Measurements from ENCODE around the gene CCN2. TPM values are rescaled to one million over a fixed set of nuclear protein-coding genes. Genes with fewer than 3 reads are reported as not detected.

CCN2 gene
- total RNA-seq, 1 donor from 2014 or later, result 1,253 TPM

- Histone ChIP-seq H3K4me1 (ENCODE audit: insufficient read depth, low read length) (peaks cover 2% of the 10 kb centered on the region), H3K27me3 (ENCODE audit: insufficient read depth, low read length) (no peaks in the 10 kb centered on the region), H3K9ac (ENCODE audit: low read length) (no peak overlapping the region), H3K36me3 (ENCODE audit: insufficient read depth, low read length) (no peaks in the 10 kb centered on the region), H3K4me3 (ENCODE audit: insufficient read depth, low read depth, low read length) (no peak overlapping the region), H3K27ac (ENCODE audit: low read depth, low read length) (no peak overlapping the region), H3K79me2 (ENCODE audit: insufficient read depth, low read length) (no peaks in the 10 kb centered on the region), H3K4me2 (ENCODE audit: low read length) (no peak overlapping the region), H4K20me1 (ENCODE audit: insufficient read depth, low read length) (no peaks in the 10 kb centered on the region), H2AFZ (ENCODE audit: low read depth, low read length) (no peak overlapping the region), H3K9me3 (ENCODE audit: insufficient read depth, low read depth, low read length) (no peaks in the 10 kb centered on the region)
- peak; percentile 29 for DNase-seq (ENCODE audit: low read depth)
- Mint-ChIP-seq H3K9me3 (ENCODE audit: unreplicated experiment) (no peaks in the 10 kb centered on the region), H3K27me3 (ENCODE audit: low read depth, unreplicated experiment) (no peaks in the 10 kb centered on the region), H3K36me3 (ENCODE audit: low read depth, unreplicated experiment) (no peaks in the 10 kb centered on the region), H3K27ac (ENCODE audit: unreplicated experiment) (no peak overlapping the region), H3K4me3 (ENCODE audit: unreplicated experiment) (no peak overlapping the region), H3K4me1 (ENCODE audit: low read depth, unreplicated experiment) (no peaks in the 10 kb centered on the region)
- no peak for FAIRE-seq
- no peak for TF ChIP-seq EZH2 (IDR thresholded peaks at IDR 0.05; ENCODE audit: insufficient read depth, low read length)
- TF ChIP-seq, protein P1, sequence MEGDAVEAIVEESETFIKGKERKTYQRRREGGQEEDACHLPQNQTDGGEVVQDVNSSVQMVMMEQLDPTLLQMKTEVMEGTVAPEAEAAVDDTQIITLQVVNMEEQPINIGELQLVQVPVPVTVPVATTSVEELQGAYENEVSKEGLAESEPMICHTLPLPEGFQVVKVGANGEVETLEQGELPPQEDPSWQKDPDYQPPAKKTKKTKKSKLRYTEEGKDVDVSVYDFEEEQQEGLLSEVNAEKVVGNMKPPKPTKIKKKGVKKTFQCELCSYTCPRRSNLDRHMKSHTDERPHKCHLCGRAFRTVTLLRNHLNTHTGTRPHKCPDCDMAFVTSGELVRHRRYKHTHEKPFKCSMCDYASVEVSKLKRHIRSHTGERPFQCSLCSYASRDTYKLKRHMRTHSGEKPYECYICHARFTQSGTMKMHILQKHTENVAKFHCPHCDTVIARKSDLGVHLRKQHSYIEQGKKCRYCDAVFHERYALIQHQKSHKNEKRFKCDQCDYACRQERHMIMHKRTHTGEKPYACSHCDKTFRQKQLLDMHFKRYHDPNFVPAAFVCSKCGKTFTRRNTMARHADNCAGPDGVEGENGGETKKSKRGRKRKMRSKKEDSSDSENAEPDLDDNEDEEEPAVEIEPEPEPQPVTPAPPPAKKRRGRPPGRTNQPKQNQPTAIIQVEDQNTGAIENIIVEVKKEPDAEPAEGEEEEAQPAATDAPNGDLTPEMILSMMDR (IDR thresholded peaks at IDR 0.05; ENCODE audit: insufficient read depth, low read depth, low read length), result no peak
Measured at GRCh38 chr6:131931063-131931750, 20.0 kb downstream of the CCN2 start.

DNA sequence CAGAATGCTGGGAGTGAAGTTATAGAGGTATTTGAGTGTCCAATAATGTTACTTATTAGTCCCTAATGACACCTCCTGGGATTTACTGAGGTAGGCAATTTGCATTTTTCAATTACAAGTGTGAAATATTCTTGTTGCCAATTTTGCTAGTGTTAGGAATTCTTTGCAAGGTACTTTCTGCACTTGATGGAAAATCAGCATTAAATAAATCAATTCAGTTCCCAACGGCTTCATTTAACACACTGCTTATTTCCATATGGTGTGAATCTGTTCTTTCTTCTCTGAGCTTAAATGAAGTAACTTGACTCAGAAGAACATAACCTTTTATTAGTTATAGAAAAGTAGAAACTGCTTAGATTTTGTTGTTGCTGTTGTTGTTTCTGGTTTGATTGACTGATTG, 21.2 kb downstream of the CCN2 start:
- DNase-seq (ENCODE audit: low read depth), result no peak
- Histone ChIP-seq H3K27ac (ENCODE audit: low read depth, low read length) (no peak overlapping the region), H3K4me2 (ENCODE audit: low read length) (no peak overlapping the region), H3K9me3 (ENCODE audit: insufficient read depth, low read depth, low read length) (no peaks in the 10 kb centered on the region), H2AFZ (ENCODE audit: low read depth, low read length) (no peak overlapping the region), H3K27me3 (ENCODE audit: insufficient read depth, low read length) (no peaks in the 10 kb centered on the region), H3K9ac (ENCODE audit: low read length) (no peak overlapping the region), H3K36me3 (ENCODE audit: insufficient read depth, low read length) (no peaks in the 10 kb centered on the region), H4K20me1 (ENCODE audit: insufficient read depth, low read length) (no peaks in the 10 kb centered on the region), H3K4me3 (ENCODE audit: insufficient read depth, low read depth, low read length) (no peak overlapping the region), H3K4me1 (ENCODE audit: insufficient read depth, low read length) (peaks cover 5% of the 10 kb centered on the region), H3K79me2 (ENCODE audit: insufficient read depth, low read length) (no peaks in the 10 kb centered on the region)
- Mint-ChIP-seq H3K36me3 (ENCODE audit: low read depth, unreplicated experiment) (no peaks in the 10 kb centered on the region), H3K27ac (ENCODE audit: unreplicated experiment) (no peak overlapping the region), H3K4me3 (ENCODE audit: unreplicated experiment) (no peak overlapping the region), H3K27me3 (ENCODE audit: low read depth, unreplicated experiment) (no peaks in the 10 kb centered on the region), H3K9me3 (ENCODE audit: unreplicated experiment) (no peaks in the 10 kb centered on the region), H3K4me1 (ENCODE audit: low read depth, unreplicated experiment) (no peaks in the 10 kb centered on the region)
- TF ChIP-seq, protein P1 (IDR thresholded peaks at IDR 0.05; ENCODE audit: insufficient read depth, low read depth, low read length), result no peak
- no peak for FAIRE-seq

DNA sequence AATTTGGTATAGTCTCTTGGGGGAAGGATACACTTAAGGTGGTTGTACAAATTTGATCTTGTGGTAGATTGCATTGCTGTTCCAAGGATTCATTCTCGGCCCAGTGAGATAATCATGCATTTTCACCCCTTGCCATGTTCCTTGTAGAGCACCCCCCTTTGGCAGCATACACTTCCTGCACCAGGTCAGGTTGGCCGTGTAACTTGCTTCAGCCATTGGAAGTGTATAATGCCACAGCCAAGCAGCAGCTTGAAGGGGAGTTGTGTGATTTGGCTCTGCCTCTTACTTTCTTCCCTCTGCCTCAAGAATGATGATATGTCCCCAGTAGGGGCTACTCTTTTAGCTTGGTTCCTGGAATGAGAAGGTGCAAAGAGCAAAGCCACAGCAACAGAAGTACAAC, 21.9 kb downstream of the CCN2 start:
- H3K27me3 ChIP-seq (ENCODE audit: insufficient read depth, low read length), result no peaks in the 10 kb centered on the region
- no peak overlapping the region for H3K4me3 ChIP-seq (ENCODE audit: insufficient read depth, low read depth, low read length)
- no peaks in the 10 kb centered on the region for H3K9me3 ChIP-seq (ENCODE audit: insufficient read depth, low read depth, low read length)
- DNase-seq (ENCODE audit: low read depth) (no peak), FAIRE-seq (no peak)
- H3K4me2 ChIP-seq (ENCODE audit: low read length), result no peak overlapping the region
- H3K36me3 ChIP-seq (ENCODE audit: insufficient read depth, low read length), result no peaks in the 10 kb centered on the region
- H3K27me3 Mint-ChIP-seq (ENCODE audit: low read depth, unreplicated experiment), result no peaks in the 10 kb centered on the region
- H3K27ac Mint-ChIP-seq (ENCODE audit: unreplicated experiment), result no peak overlapping the region
- H3K79me2 ChIP-seq (ENCODE audit: insufficient read depth, low read length), result no peaks in the 10 kb centered on the region
- no peaks in the 10 kb centered on the region for H4K20me1 ChIP-seq (ENCODE audit: insufficient read depth, low read length)
- H3K9ac ChIP-seq (ENCODE audit: low read length), result no peak overlapping the region
- no peak overlapping the region for H3K27ac ChIP-seq (ENCODE audit: low read depth, low read length)
- H3K4me1 ChIP-seq (ENCODE audit: insufficient read depth, low read length), result peaks cover 5% of the 10 kb centered on the region
- no peak for TF ChIP-seq EZH2 (IDR thresholded peaks at IDR 0.05; ENCODE audit: insufficient read depth, low read length)
- no peak overlapping the region for H3K4me3 Mint-ChIP-seq (ENCODE audit: unreplicated experiment)
- no peaks in the 10 kb centered on the region for H3K4me1 Mint-ChIP-seq (ENCODE audit: low read depth, unreplicated experiment)
- H3K9me3 Mint-ChIP-seq (ENCODE audit: unreplicated experiment), result no peaks in the 10 kb centered on the region
- no peaks in the 10 kb centered on the region for H3K36me3 Mint-ChIP-seq (ENCODE audit: low read depth, unreplicated experiment)
- no peak overlapping the region for H2AFZ ChIP-seq (ENCODE audit: low read depth, low read length)
